Measurements from ENCODE around the gene CCDC88B.

Gene CCDC88B

GRCh38 chr11:64372021-64372420, 32.0 kb downstream of the CCDC88B start:
- H3K4me3 ChIP-seq (ENCODE audit: low read depth, low read length), result no peak overlapping the region
- DNase-seq (ENCODE audit: low read depth), result no peak

DNA sequence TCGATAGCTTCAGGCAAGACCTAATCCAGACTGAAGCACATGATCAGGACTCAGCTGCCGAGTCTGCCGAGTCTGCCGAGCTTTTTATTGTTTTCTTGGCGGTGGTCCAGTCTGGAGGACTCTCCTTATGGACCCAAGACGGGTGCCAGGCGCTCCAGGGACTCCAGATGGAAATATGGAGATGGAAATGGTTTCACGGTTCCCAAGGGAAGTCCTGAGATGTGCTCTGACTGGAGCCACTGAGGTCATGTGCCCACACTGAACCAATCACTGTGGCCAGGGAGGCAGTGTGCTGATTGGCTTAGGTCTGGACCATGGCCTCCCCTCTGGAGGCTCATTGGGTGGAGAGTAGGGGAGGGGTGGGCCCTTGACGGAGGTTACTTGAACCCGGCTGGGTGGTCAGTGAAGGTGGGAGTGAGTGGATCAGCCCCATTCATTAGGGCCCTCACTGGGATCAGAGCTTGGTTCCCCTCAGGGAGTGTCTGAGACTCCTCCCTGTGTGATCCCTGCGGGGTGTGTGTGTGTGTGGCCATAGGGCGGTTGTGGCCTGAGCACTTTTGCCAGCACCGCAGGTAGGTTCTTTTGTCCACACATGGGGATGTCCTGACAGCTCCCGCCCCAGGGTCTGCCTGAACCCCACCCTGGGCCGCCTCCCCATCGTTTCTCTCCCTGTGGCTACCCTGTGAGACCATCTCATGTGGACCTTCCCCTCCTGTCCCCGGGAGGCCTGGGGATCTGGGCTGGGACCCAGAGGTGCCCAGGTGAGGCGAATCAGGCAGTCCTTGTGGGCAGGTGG, 33.0 kb downstream of the CCDC88B start:
- H3K4me3 ChIP-seq (ENCODE audit: low read depth, low read length), result no peak overlapping the region
- DNase-seq (ENCODE audit: low read depth), result no peak

DNA sequence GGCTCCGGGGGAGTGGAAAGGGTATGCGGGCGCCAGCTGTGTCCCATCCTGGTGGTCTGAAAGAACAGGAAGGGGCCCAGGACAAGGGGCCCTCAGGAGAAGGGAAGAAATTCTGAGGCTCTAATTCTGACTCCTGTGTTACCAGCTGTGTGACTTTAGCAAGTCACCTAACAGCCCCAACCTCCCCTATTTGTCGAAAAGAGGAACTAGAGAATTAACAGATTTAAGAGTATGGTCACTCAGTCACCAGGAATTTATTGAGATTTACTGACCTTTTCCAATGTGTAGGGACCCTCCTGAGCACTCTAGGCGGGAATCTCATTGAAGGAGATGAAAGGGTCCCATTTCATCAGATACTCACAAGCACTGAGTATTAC, 33.6 kb downstream of the CCDC88B start:
- no peak overlapping the region for H3K4me3 ChIP-seq (ENCODE audit: low read depth, low read length)

DNA sequence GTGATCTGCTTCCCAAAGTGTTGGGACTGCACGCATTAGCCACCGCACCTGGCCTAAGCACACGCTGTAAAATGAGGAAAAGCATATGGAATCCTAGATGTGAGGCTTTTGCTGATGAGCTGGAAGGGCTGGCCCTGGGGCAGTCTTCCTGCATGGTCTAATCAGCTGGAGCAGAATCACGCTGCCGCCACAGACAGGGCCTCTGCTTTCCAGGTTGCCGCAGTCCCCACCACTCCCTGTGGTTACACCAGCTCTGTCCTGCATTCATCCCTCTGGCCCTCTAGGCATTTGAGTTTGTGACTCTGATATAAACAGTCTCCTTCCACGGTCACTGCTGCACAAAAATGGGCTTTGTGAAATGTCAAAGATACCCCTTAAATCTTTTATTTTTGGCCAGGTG, 36.1 kb downstream of the CCDC88B start:
- no peak for DNase-seq (ENCODE audit: low read depth)
- no peak overlapping the region for H3K4me3 ChIP-seq (ENCODE audit: low read depth, low read length)

More for the DNA sequence above, 33.6 kb downstream of the CCDC88B start:
- DNase-seq (ENCODE audit: low read depth), result no peak

GRCh38 chr11:64378335-64378880, 38.4 kb downstream of the CCDC88B start:
- H3K4me3 ChIP-seq (ENCODE audit: low read depth, low read length), result no peak overlapping the region
- DNase-seq (ENCODE audit: low read depth), result no peak

DNA sequence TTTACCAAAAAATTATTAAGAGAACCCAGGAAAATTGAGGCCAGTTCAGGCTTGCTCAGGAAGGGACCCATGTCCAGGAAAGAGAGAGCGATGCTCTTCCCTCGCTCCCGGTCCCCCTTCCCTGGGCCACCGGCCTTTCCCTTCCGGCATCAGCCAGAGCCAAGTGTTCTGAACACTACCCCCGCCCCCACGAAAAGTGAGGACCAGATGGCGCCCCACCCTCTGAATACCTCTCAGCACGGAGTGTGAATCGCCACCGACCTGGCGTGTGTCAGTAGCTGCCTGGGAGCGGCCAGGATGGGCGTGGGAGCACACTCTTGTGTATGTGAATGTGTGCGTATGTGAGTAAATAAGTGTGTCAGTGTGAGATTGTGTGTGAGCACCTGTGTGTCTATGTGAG, 39.2 kb downstream of the CCDC88B start:
- no peak for DNase-seq (ENCODE audit: low read depth)
- H3K4me3 ChIP-seq (ENCODE audit: low read depth, low read length), result no peak overlapping the region

DNA sequence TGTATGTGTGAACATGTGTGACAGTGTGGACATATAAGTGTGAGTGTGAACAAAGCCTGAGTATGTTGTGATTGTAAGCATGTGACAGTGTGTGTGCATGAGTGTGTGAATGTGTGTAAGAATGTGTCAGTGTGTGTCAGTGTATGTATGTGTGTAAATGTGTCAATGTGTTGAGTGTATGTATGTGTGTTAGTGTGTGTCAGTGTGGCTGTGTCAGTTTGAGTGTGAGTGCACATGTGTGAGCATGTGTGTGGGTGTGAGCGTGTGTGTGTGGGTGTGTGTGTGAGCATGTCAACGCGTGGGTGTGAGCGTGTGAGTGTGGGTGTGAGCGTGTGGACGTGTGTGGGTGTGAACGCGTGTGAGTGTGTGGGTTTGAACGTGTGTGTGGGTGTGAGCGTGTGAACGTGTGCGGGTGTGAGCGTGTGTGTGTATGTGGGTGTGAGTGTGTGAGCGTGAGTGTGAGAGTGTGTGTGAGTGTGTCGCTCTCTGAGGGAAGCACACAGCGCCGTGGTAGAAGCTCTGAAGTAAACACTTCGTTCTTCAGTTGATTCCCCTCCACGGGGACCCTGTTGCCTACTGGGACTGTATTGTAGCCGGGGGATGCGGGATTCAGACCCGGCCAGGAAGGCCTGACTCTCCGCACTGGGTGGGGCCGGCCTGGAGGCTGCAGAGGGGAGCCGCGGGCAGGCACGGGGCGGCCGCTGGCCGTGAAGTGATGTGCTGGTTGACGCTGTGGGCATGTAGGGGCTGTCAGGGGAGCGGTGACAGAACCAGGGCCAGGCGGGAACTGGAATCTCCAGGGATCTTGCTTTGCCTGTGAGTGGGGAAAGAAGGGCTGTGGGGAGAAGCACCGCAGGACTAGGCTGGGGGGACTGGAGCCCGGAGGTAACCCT, 40.1 kb downstream of the CCDC88B start:
- no peak for DNase-seq (ENCODE audit: low read depth)
- no peak overlapping the region for H3K4me3 ChIP-seq (ENCODE audit: low read depth, low read length)

DNA sequence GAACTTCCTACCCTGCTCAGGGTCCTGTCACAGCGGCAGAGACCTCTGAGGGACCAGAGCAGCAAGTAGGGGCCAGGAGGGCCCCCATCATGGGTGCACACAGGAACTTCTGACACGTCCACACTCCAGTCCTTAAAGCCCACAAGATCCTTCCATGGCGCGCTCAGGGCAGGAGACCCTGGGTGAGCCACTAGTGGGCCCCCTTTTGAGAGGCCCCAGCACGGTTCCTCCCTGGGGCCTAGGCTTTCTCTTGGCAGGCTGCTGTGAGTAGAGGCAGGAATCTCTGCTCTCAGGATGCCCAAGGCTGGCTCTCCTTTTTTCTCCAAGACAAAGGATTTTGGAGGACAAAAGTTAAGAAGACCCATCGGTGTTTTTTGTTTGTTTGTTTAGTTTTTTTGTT, 41.3 kb downstream of the CCDC88B start:
- DNase-seq (ENCODE audit: low read depth), result no peak

DNA sequence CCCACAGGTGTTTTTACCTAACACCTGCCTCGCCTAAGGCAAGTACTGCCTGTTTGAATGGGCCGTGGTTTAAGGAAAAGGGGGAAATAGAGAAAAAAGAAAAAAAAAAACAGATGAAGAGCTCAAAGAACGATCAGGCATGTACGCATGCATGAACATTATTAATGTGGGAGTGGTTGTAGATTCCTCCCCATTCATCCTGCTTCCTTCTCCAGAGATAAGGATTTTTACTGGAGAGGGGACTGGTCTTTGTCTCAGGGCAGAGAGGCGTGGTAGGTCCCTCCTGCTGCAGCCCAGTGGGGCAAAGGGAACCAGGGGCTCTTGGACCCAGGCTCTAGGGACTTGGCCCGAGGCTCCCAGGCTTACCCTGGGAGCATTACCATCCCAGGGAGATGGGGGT, 42.0 kb downstream of the CCDC88B start:
- H3K4me3 ChIP-seq (ENCODE audit: low read depth, low read length), result no peak overlapping the region
- DNase-seq (ENCODE audit: low read depth), result no peak

More for the DNA sequence above, 41.3 kb downstream of the CCDC88B start:
- H3K4me3 ChIP-seq (ENCODE audit: low read depth, low read length), result no peak overlapping the region

GRCh38 chr11:64382586-64382985, 42.6 kb downstream of the CCDC88B start:
- H3K4me3 ChIP-seq (ENCODE audit: low read depth, low read length), result no peak overlapping the region

GRCh38 chr11:64383580-64383979, 43.6 kb downstream of the CCDC88B start:
- DNase-seq (ENCODE audit: low read depth), result no peak
- H3K4me3 ChIP-seq (ENCODE audit: low read depth, low read length), result no peak overlapping the region

More at GRCh38 chr11:64382586-64382985, 42.6 kb downstream of the CCDC88B start:
- DNase-seq (ENCODE audit: low read depth), result no peak

DNA sequence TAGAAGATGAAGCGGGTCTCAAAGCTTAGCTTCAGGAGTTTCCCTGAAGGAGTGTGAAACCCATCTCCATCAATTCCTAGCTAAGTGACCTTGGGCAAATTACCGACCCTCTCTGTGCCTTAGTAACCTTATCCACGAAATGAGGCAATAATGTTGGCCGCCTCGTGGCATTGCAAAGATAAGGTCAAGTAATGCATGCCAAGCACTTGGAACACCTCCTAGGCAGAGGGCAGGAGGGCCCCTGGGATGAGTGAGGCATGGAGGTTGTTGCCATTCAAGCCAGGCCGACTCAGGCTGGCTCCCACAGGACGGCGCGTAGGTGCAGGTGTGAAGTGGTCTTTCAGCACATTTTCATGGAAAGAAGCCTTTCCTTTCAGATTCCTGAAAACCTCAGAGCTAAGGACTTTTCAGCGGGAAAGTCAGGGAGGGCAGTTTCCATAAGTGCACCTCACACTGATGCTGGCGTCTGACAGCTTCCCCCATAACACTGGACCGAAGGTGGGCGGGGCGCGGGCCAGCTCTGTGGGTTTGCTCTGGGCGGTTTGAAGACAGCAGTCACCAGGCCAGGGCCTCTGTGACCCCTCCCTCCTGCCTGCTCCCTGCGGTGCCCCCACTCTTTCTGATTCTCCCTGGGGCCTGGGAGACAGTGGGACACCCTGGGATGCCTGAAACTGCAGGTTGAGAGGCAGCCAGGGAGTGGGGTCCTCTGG, 44.2 kb downstream of the CCDC88B start:
- H3K4me3 ChIP-seq (ENCODE audit: low read depth, low read length), result no peak overlapping the region
- DNase-seq (ENCODE audit: low read depth), result no peak

DNA sequence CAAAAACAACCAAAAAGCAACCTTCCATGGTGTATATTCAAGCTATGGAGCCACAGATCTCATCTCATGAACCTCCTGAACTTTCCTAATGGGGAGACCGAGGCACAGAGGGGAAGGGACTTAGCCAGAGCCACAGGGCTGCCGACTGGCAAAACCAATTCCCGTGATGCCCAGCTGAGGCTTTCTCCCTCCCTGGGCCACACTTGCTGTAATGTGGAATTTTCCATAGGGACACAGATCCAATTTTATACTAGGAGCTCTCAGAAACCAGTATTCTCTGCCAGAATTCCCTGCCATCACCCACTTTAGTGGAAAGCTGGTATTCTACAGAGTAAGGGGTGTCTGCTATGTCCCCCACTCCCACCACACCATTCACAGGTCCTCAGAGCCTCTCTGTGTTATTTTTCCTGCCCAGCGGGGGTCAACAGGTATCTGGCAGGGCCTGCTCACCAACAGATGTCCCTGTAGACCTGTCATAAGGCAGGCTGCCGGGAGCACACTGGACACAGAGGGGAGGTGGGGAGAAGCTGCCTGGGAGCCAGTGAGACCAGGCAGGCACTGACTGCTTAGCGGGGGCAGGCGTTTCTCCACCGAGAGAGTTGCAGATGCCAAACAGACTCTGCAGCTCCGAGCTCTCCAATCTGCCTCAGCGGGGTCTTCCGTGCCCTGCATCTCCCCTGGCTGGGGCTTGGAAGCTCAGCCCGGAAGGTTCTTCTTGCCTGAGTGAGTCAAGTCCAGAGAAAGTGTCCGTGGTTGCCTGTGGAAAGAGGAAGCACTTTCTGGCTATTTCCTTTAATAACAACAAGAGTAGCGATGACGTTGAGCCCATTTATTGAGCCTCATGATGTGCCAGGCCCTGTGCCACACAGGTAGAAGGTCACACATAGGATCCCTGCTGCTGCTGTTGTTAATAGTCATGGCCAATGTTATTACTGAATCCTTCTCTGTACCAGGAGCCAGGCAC, 45.3 kb downstream of the CCDC88B start:
- no peak for DNase-seq (ENCODE audit: low read depth)
- no peak overlapping the region for H3K4me3 ChIP-seq (ENCODE audit: low read depth, low read length)

DNA sequence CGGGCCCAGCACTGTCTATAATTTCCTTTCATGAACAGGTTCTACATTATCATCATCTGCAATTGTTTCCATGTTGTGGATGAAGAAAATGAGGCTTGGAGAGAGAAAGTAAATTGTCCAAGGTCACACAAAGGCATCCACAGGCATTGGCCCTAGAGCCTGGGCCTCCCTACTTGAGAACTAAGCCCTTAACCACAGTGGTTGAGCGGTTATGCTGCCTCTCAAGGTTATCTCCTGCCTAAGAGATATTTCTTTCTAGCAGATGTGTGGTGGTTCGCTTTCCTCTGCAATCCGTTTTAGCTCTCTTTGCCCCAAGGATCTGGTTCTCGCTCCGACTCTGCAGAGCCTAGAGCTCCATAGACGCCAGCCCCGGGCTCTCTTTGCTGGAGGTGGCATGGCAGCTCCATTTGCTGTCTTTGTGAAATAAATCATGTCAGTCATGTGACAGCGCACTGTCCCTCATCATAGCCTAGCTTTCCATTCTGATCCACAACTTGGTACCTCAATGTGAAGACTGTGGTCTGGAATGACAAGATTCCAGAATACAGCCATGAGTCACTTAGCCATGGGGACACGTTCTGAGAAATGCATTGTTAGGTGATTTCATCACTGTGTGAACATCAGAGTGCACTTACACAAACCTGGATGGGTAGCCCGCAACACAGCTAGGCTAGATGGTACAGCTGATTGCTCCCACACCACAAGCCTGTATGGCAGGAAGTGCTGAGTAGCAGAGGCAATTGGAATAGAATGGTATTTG, 46.1 kb downstream of the CCDC88B start:
- no peak for DNase-seq (ENCODE audit: low read depth)
- H3K4me3 ChIP-seq (ENCODE audit: low read depth, low read length), result no peak overlapping the region

- DNase-seq (ENCODE audit: low read depth), result no peak
- no peak overlapping the region for H3K4me3 ChIP-seq (ENCODE audit: low read depth, low read length)
Observed at GRCh38 chr11:64387916-64388315, 47.9 kb downstream of the CCDC88B start.

GRCh38 chr11:64388894-64389293, 48.9 kb downstream of the CCDC88B start:
- DNase-seq (ENCODE audit: low read depth), result no peak

DNA sequence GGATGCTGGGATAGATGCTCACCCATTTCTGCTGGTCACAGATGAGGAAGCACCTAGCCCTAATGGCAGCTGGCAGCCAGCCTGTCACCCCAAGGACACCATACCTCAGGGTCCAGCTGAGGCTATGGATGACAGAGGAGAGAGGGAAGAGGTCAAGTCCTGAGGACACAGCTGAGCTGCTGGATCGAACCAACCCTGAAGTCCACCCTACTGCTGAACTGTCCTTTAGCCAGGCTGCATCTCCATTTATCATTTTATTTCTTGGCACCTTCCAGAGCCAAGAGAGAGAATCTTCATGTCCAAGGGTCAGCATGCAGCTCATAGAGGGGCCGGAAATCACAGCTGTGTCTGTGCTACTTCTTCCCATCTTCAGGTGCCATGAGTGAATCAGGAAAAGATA, 49.8 kb downstream of the CCDC88B start:
- DNase-seq (ENCODE audit: low read depth), result no peak
- no peak overlapping the region for H3K4me3 ChIP-seq (ENCODE audit: low read depth, low read length)

More at GRCh38 chr11:64388894-64389293, 48.9 kb downstream of the CCDC88B start:
- no peak overlapping the region for H3K4me3 ChIP-seq (ENCODE audit: low read depth, low read length)

GRCh38 chr11:64390558-64390957, 50.6 kb downstream of the CCDC88B start:
- H3K4me3 ChIP-seq (ENCODE audit: low read depth, low read length), result no peak overlapping the region
- DNase-seq (ENCODE audit: low read depth), result no peak

All from skeletal muscle cell (primary cell).